Endothelial cell of umbilical vein (primary cell): ENCODE measurements around the gene TSHZ3.

ENCODE experiments used
- EZH2 ChIP-seq: IDR thresholded peaks from 2 replicates; pipeline ENCODE4 v1.6.1; 2012; ENCODE audit warnings: borderline replicate concordance, low read depth, mild to moderate bottlenecking, moderate library complexity, low read length, inconsistent platforms; ENCODE audit not compliant: severe bottlenecking
- FOS ChIP-seq: IDR thresholded peaks from 2 replicates; pipeline ENCODE4 v1.6.1; 2011; ENCODE audit warnings: mild to moderate bottlenecking, low read length, moderate library complexity, borderline replicate concordance; ENCODE audit not compliant: insufficient read depth
- POLR2A ChIP-seq: IDR thresholded peaks from 2 replicates; pipeline ENCODE4 v1.6.1; 2012; ENCODE audit warnings: low read depth, mild to moderate bottlenecking, control low read depth, low read length
- POLR2AphosphoS5 ChIP-seq: IDR thresholded peaks from 2 replicates; pipeline ENCODE4 v1.6.1; 2012; ENCODE audit warnings: low read depth, mild to moderate bottlenecking, control low read depth, low read length, moderate library complexity; ENCODE audit not compliant: insufficient read depth
- TF ChIP-seq, protein P1 (sequence below), 2 donors: IDR thresholded peaks; 1 replicate in 1 of 2; 2 replicates in 1 of 2; pipeline ENCODE4 v1.5.1; 2011; ENCODE audit warnings: low read length in 2 of 2, mild to moderate bottlenecking in 2 of 2, moderate library complexity in 2 of 2, control low read depth in 1 of 2, inconsistent platforms in 1 of 2, low read depth in 1 of 2; ENCODE audit not compliant: insufficient read depth in 1 of 2; ENCODE audit errors: extremely low read depth in 1 of 2
- TF ChIP-seq, protein P2 (sequence below): IDR thresholded peaks from 2 replicates; pipeline ENCODE4 v1.6.1; 2011; ENCODE audit not compliant: insufficient read depth, insufficient read length

DNA sequence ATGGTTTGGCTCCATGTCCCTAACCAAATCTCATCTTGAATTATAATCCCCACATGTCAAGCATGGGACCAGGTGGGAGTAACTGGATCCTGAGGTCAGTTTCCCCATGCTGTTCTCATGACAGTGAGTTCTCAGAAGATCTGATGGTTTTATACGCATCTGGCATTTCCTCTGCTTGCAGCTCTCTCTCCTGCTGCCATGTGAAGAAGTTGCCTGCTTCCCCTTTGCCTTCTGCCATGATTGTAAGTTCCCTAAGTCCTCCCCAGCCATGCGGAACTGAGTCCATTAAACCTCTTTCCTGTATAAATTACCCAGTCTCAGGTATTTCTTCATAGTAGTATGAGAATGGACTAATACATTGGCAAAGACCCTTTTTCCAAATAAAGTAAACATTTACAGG is 96.8 kb downstream of the TSHZ3 start:
- TF ChIP-seq, protein P1, sequence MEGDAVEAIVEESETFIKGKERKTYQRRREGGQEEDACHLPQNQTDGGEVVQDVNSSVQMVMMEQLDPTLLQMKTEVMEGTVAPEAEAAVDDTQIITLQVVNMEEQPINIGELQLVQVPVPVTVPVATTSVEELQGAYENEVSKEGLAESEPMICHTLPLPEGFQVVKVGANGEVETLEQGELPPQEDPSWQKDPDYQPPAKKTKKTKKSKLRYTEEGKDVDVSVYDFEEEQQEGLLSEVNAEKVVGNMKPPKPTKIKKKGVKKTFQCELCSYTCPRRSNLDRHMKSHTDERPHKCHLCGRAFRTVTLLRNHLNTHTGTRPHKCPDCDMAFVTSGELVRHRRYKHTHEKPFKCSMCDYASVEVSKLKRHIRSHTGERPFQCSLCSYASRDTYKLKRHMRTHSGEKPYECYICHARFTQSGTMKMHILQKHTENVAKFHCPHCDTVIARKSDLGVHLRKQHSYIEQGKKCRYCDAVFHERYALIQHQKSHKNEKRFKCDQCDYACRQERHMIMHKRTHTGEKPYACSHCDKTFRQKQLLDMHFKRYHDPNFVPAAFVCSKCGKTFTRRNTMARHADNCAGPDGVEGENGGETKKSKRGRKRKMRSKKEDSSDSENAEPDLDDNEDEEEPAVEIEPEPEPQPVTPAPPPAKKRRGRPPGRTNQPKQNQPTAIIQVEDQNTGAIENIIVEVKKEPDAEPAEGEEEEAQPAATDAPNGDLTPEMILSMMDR (IDR thresholded peaks at IDR 0.05; ENCODE audit: extremely low read depth in 1 of 2, insufficient read depth in 1 of 2, low read depth in 1 of 2, low read length in 2 of 2): no peak
- TF ChIP-seq, protein P2, sequence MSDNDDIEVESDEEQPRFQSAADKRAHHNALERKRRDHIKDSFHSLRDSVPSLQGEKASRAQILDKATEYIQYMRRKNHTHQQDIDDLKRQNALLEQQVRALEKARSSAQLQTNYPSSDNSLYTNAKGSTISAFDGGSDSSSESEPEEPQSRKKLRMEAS: no peak
- TF ChIP-seq POLR2A (no peak), EZH2 (no peak), FOS (no peak), POLR2AphosphoS5 (no peak)
